MCF 10A (cell line): ENCODE data around the gene PRR15L. TPM values are rescaled to one million over a fixed set of nuclear protein-coding genes. Genes with fewer than 3 reads are reported as not detected.

ENCODE experiments used
- BruUV-seq: library from RNA; stranded (reverse); fragments of 400-500 nt; replicated peaks from 2 replicates; lab custom pipeline; 2021; lab: Mats Ljungman, UMichigan
- CTCF ChIA-PET: fragments of 300-600 bp; sonication (Branson Sonifier 250); formaldehyde crosslinking; extraction: SDS; loops from one replicate; lab custom pipeline; 2021; ENCODE audit warnings: antibody characterized with exemption, inconsistent platforms; lab: Yijun Ruan, JAX
- POLR2A ChIA-PET: fragments of 300-600, 350-650 bp; sonication (Branson Sonifier 250); formaldehyde crosslinking; extraction: SDS; loops from one replicate; lab custom pipeline; 2020; ENCODE audit warnings: antibody characterized with exemption, inconsistent platforms; lab: Yijun Ruan, JAX
- DNase-seq: peaks from one replicate; pipeline ENCODE4 v3.0.0-alpha.2; 2018; ENCODE audit not compliant: unreplicated experiment
- H3K27ac Mint-ChIP-seq: one replicate; pipeline ENCODE4 v1.8.0; 2022; ENCODE audit warnings: mild to moderate bottlenecking, low read depth, mixed read lengths; ENCODE audit not compliant: unreplicated experiment
- H3K27me3 Mint-ChIP-seq: one replicate; pipeline ENCODE4 v1.8.0; 2022; ENCODE audit warnings: mixed read lengths; ENCODE audit not compliant: insufficient read depth, unreplicated experiment
- H3K36me3 Mint-ChIP-seq: one replicate; pipeline ENCODE4 v1.8.0; 2022; ENCODE audit warnings: mild to moderate bottlenecking, moderate library complexity, mixed read lengths; ENCODE audit not compliant: insufficient read depth, unreplicated experiment
- H3K4me1 Mint-ChIP-seq: one replicate; pipeline ENCODE4 v1.8.0; 2022; ENCODE audit warnings: mixed read lengths; ENCODE audit not compliant: insufficient read depth, unreplicated experiment
- H3K4me3 Mint-ChIP-seq: one replicate; pipeline ENCODE4 v1.8.0; 2022; ENCODE audit warnings: mild to moderate bottlenecking, moderate library complexity, mixed read lengths; ENCODE audit not compliant: unreplicated experiment
- H3K9me3 Mint-ChIP-seq: one replicate; pipeline ENCODE4 v1.8.0; 2022; ENCODE audit warnings: mixed read lengths; ENCODE audit not compliant: unreplicated experiment
- intact Hi-C: fragments of 100-400 bp; cut with micrococcal nuclease; formaldehyde crosslinking; loops from 2 replicates; pipeline ENCODE4 v1.14.1; 2022
- total RNA-seq: library from RNA; stranded (reverse); gene quantifications from 2 replicates; pipeline ENCODE4 v1.2.3, GENCODE V29; 2022
- TF ChIP-seq, protein P1 (sequence below): fragments of 200-600 bp; IDR thresholded peaks from one replicate; pipeline ENCODE4 v1.8.0; 2022; ENCODE audit warnings: antibody characterized with exemption, mild to moderate bottlenecking; ENCODE audit not compliant: unreplicated experiment

The PRR15L gene
- total RNA-seq, 1 experiment from 2014 or later = not detected

DNA sequence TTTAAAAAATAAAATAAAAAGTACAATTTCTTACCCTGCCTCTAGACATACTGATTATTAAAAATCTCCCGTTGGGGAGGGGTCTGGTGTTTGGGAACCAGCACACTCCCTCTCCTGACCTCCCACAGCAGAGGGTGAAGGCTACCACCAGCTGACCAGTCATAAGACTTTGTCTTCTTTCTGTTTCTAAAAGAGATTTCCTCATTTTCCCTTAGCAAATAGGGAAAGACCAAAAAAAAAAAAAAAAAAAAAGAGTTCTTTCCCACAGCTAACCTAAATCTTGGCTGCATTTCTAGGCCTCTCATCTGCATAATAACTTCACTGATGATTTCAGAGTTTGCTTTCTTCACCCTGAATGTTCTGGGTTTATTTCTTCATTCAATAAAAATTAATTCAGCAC lies 43.5 kb upstream of the PRR15L start:
- H3K9me3 Mint-ChIP-seq = no peaks in the 10 kb centered on the region
- TF ChIP-seq, protein P1, sequence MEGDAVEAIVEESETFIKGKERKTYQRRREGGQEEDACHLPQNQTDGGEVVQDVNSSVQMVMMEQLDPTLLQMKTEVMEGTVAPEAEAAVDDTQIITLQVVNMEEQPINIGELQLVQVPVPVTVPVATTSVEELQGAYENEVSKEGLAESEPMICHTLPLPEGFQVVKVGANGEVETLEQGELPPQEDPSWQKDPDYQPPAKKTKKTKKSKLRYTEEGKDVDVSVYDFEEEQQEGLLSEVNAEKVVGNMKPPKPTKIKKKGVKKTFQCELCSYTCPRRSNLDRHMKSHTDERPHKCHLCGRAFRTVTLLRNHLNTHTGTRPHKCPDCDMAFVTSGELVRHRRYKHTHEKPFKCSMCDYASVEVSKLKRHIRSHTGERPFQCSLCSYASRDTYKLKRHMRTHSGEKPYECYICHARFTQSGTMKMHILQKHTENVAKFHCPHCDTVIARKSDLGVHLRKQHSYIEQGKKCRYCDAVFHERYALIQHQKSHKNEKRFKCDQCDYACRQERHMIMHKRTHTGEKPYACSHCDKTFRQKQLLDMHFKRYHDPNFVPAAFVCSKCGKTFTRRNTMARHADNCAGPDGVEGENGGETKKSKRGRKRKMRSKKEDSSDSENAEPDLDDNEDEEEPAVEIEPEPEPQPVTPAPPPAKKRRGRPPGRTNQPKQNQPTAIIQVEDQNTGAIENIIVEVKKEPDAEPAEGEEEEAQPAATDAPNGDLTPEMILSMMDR = no peak
- H3K4me1 Mint-ChIP-seq = peaks cover 8% of the 10 kb centered on the region
- no peaks in the 10 kb centered on the region for H3K36me3 Mint-ChIP-seq
- intact Hi-C loops = no loop called here
- no TSS peak for BruUV-seq
- H3K4me3 Mint-ChIP-seq = no peak overlapping the region
- H3K27me3 Mint-ChIP-seq = no peaks in the 10 kb centered on the region
- ChIA-PET POLR2A (interaction anchor here (1.1 kb wide), 1 partner anchor 12 kb away, joined by 3 read pairs; no protein-coding TSS in a partner anchor), CTCF (interaction anchor here (0.6 to 3.3 kb wide), 3 partner anchors 16 to 140 kb away, joined by 4 to 17 read pairs (median 5); no protein-coding TSS in a partner anchor)
- DNase-seq = no peak
- no peak overlapping the region for H3K27ac Mint-ChIP-seq

DNA sequence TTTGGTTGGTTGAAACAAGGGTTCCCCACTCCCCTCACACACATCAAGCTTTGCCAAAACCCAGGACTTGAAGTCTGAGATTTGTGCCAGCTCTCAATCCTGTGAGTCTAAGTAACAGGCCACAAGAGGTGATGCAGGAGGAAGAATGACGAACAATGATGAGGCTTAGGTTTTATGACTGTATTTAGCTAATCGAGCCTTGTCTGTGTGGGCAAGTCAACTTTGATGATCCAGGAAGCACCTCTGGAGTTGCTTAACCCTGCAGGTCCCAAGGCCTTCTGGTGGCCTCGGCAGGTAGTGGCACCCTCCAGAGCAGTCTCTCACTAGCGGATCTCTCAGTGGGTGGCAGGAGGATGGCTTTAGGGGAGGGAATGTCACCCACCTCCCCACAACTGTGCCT lies 41.9 kb upstream of the PRR15L start:
- no peak for DNase-seq
- H3K36me3 Mint-ChIP-seq = no peaks in the 10 kb centered on the region
- no peak overlapping the region for H3K27ac Mint-ChIP-seq
- BruUV-seq = no TSS peak
- peaks cover 8% of the 10 kb centered on the region for H3K4me1 Mint-ChIP-seq
- TF ChIP-seq, protein P1 = no peak
- CTCF ChIA-PET = interaction anchor here (0.6 to 3.3 kb wide), 6 partner anchors 14 to 885 kb away, joined by 3 to 17 read pairs (median 4); partner anchors contain the start of genes CDK5RAP3 and SCRN2
- no peaks in the 10 kb centered on the region for H3K9me3 Mint-ChIP-seq
- H3K4me3 Mint-ChIP-seq = no peak overlapping the region
- POLR2A ChIA-PET = interaction anchor here (0.5 to 1.2 kb wide), 3 partner anchors 14 to 30 kb away, joined by 3 to 4 read pairs (median 4); no protein-coding TSS in a partner anchor
- intact Hi-C loops = no loop called here
- no peaks in the 10 kb centered on the region for H3K27me3 Mint-ChIP-seq

DNA sequence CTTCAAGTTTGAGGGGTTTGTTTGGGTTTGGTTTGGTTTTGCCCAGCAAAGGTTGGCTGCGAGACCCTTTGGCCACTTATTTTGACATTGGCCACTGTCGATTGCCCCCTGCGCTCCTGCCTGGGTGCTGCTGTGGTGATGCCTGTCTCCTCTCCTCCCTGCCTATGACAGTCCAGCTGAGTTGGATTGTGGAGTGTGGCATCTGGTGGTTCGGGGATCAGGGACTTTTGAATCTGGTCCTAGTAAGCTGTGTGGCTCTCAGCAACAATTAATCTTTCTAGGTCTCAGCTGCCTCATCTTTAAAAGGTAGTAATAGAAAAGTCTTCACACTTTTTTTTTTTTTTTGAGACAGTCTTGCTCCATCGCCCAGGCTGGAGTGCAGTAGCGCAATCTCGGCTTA lies 40.4 kb upstream of the PRR15L start:
- Mint-ChIP-seq H3K27ac (no peak overlapping the region), H3K36me3 (no peaks in the 10 kb centered on the region), H3K9me3 (no peaks in the 10 kb centered on the region), H3K4me1 (peaks cover 8% of the 10 kb centered on the region), H3K4me3 (no peak overlapping the region), H3K27me3 (no peaks in the 10 kb centered on the region)
- no TSS peak for BruUV-seq
- CTCF ChIA-PET = interaction anchor here (3.4 kb wide), 1 partner anchor 19 kb away, joined by 19 read pairs; no protein-coding TSS in a partner anchor
- intact Hi-C loops = no loop called here
- POLR2A ChIA-PET = no interaction called here
- no peak for DNase-seq
- TF ChIP-seq, protein P1 = no peak

DNA sequence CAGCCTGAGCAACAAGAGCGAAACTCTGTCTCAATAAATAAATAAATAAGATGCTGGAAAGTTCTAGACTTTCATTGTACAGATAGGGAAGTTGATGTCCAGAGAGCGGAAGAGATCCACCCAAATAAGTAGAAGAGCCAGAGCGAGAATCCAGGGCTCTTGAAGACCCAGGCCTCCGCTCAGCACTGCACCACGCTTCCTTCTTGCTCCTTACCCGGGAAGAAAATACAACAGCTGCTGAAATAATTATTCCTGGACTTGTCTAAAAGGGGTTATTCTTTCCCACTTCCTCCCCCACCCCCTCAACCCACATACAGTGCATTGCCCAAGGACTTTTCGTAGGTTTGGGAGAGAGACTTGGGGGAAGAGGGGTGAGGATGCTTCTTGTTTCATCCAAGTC lies 39.9 kb upstream of the PRR15L start:
- H3K4me1 Mint-ChIP-seq = peaks cover 4% of the 10 kb centered on the region
- ChIA-PET POLR2A (no interaction called here), CTCF (interaction anchor here (0.6 to 3.4 kb wide), 2 partner anchors 19 to 24 kb away, joined by 4 to 19 read pairs; no protein-coding TSS in a partner anchor)
- no peaks in the 10 kb centered on the region for H3K27me3 Mint-ChIP-seq
- no peak overlapping the region for H3K27ac Mint-ChIP-seq
- TF ChIP-seq, protein P1 = no peak
- DNase-seq = no peak
- intact Hi-C loops = no loop called here
- no peak overlapping the region for H3K4me3 Mint-ChIP-seq
- no peaks in the 10 kb centered on the region for H3K36me3 Mint-ChIP-seq
- BruUV-seq = no TSS peak
- no peaks in the 10 kb centered on the region for H3K9me3 Mint-ChIP-seq
